NOMO-1 treated with DMSO at 0.1 percent for 48 hours (cell line): ENCODE measurements around the gene RNF149.
A peak's percentile ranks its signal among the peaks of the same experiment; 100 is the strongest.
"Not testable (repeated sequence)": the region's sequence is repeated elsewhere in the genome, so short reads cannot be mapped to it uniquely, and the experiment has no call there.

Experiments used
- DNase-seq: peaks from one replicate; lab custom pipeline; 2025; ENCODE audit not compliant: unreplicated experiment; lab: John Stamatoyannopoulos, UW

Gene RNF149

DNA sequence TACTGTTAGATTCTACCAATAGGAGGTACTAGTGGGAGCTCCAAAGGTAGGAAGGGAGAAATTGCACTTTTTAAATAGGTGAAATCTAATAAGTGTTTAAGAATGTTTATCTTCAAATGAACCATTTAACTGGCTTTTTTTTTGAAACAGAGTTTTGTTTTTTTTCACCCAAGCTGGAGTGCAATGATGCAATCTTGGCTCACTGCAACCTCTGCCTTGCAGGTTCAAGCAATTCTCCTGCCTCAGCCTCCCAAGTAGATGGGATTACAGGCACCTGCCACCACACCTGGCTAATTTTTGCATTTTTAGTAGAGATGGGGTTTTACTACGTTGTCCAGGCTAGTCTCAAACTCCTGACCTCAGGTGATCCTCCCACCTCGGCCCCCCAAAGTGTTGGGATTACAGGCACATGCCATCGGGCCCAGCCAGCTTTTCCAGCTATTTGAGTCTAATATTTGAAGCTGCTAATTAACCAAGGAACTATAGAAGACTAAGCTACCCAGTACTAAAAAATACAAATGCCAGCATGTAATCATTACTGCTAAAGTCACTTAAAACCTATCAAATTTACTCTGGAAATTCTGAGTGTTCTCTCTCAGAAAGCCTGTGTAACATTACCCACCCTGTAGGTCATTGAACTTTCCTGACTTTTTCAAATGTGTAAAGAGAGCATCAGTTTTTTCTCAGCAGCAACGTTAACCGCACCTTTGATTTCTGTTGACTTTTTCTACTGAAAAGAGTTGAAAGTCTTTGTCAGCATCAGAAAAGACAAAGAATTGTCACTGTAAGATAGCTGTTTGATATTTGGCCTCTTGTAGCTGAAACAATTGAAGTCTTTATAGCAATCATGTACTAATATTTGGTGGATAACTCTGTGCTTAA lies 24.6 kb upstream of the RNF149 start:
- DNase-seq = no peak

DNA sequence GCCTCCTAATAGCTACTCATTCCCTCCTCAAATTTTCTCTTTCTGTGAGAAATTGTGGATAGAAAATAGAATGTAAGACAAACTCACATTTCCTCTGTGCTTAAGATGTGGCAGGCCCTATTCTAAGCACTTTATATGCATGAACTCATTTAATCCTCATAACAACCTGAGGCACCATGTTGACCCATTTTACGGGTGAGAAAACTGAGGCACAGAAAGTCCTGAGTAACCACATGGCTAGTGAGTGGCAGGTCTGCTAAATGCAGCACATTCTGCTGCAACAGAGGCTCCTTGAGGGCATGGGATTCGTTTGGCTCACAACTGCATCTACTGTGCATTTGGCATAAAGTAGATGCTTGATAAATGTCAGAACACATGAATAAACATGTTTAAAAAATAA lies 22.7 kb upstream of the RNF149 start:
- DNase-seq = no peak

DNA sequence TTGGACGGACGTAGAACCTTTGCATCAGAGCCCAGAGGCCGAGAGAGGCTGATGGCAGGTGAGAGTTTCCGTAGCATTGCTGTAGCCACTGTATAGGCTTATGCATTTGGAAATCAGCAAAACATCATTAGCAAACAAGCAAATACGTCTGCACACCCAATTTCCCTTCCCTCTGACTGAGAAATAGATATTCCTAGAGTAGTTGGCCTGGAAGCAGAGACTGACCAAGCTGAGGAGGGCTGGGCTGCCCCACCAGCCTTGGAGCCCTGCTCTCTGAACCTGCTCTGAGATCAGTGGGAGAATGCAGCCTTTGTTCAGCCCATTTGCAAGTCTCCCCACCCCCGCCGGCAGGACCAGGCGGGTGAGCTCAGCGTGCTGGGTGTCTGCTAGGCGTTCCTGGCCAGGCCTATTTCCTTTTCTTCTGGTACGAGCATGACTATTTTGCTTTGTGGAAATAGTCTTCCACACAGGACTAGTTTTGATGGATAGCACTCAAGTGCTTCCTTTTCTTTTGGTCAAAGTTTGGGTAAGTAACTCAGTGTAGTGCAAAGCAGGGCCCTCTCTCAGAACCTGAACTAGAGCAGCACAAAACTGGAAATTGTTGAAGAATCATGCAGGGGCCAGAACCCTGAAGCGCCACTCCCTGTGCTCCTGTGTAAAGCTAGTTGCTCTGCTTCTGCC lies 21.9 kb upstream of the RNF149 start:
- no peak for DNase-seq

DNA sequence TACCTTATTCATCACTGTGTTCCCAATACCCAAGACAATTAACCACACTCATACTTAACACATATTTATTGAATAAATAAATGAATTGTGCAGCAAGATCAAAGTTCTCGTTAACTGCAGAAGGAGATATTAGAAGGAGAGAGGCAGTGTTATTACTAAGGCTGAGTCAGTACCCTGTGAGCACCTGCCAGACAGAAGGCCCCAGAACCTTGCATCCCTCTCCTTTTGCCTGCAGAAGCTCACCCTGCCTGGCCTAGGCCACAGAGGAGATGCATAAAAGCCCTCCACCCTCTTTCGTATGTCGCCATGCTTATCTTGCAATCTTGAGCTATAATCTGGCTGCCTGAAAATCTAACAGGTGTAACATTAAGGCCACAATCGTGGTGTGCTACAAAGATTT lies 20.5 kb upstream of the RNF149 start:
- DNase-seq = no peak

DNA sequence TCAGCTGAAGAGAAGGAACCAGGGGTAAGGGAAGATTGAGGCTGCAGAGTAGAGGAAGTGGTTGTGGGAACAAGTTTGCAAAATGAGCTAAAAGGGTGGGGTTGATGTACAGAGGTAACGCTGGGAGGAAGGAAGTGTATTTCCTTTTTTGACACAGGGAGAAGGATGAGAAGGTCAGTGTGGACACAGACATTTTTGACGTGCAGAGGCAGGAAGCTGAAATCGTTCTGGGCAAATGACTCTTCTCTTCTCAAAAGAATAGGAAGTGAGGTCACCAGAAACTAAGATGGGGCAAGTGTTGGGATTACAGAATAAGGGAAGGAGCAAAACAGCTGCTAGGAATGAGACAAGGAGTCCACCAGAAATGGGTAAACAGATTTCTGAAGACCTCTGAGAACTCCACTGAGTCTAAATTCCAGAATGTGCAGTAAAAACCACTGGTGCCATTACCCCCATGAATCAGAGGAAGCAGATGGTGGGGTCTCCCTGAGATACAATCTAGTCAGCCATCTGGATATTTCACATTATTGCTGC lies 20.0 kb upstream of the RNF149 start:
- DNase-seq = peak; percentile 99

DNA sequence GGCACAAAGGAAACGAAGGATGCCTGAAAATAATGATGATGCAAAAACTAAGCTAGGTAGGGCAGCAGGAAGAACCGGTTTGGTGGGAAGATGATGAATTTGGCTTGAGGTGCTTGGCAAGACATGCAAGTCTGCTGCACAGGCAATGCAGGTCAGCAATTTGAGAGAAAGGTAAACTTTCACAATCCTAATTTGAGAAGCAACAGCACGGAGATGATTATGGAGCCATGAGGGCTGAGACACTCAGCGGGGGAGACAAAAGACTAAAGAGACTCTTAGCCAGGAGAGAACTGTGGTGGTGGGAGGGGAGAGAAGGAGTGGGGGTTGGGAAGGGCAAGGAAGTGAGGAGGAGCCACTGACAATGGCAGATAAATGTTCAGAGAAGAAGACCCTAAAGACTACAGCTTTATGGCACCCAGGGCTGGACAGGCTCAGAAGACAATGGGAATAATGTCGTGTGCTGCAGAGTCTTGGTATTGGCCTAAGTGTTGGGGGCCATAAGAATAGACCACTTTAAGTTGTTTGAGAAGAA lies 19.4 kb upstream of the RNF149 start:
- no peak for DNase-seq

DNA sequence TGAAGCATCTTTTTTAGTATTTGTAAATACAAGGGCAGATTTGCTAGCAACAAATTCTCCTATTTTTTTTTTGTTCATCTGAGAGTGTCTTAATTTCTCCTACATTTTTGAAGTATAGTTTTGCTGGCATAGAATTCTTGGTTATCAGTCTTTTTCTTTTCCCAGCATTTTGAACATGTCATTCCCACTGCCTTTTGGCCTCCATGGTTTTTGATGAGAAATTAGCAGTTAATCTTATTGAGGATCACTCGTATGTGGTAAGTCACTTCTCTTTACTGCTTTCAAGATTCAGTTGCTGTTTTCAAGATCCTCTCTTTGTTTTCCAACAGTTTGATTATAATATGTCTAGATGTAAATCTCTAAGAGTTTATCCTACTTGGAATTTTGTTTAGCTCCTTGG lies 16.9 kb upstream of the RNF149 start:
- no peak for DNase-seq

DNA sequence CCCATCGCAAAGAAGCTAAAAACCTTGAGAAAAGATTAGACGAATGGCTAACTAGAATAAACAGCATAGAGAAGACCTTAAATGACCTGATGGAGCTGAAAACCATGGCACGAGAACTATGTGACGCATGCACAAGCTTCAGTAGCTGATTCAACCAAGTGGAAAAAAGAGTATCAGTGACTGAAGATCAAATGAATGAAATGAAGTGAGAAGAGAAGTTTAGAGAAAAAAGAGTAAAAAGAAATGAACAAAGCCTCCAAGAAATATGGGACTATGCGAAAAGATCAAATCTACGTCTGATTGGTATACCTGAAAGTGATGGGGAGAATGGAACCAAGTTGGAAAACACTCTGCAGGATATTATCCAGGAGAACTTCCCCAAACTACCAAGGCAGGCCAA lies 8.1 kb upstream of the RNF149 start:
- not testable (repeated sequence) for DNase-seq

DNA sequence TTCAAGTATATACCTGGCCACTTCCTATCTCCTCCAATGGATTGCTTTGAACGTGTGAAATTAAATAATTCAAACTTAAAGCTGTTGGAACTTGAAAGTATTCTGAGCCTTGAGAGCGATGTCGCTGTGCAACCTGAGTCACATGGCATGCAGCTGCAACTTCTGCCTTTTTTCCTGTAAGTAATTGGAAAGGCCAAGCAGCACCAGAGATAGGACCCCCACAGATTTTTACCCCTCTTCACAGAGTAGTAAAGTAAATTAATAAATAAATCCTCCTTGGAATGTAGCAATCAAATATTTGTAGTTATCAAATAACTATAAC lies 3.2 kb upstream of the RNF149 start:
- no peak for DNase-seq

DNA sequence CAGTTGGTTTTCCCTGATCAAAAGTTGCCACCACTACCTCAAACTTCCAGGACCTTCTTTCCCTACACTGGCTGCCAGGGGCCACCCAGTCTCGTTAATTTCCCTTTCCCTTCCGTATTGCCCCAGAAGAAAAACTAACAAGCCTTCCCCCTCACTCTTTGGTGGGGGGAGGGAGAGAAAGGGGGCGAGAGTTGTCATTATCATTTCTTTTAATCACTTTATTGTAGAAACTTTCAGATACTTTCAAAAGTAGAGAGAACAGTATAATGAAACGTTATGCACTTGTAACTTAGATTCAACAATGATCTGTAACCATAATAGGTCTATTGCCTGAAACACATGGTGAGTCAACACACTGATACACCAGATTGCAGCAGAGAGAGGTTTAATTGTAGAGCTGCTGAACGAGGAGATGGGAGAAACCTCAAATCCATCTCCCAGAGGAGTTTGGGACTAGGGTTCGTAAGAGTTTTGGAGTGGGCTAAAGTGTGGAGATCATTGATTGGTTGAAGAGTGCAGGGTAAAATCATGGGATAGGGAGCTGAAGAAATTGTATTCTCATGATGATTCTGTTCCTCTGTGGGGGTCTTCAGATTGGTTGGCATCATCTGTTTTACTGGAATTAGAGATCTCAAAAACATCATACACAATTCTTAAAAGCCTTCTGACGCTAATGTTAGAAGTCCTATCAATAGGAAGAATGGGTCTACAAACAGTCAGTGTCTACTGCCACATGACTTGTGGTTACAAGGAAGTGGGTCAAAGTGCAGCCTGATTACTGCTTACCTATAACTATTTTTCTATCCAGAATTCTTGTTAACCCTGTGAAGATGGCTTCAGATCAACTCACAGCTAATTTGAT lies 2.6 kb upstream of the RNF149 start:
- peak; percentile 40 for DNase-seq

DNA sequence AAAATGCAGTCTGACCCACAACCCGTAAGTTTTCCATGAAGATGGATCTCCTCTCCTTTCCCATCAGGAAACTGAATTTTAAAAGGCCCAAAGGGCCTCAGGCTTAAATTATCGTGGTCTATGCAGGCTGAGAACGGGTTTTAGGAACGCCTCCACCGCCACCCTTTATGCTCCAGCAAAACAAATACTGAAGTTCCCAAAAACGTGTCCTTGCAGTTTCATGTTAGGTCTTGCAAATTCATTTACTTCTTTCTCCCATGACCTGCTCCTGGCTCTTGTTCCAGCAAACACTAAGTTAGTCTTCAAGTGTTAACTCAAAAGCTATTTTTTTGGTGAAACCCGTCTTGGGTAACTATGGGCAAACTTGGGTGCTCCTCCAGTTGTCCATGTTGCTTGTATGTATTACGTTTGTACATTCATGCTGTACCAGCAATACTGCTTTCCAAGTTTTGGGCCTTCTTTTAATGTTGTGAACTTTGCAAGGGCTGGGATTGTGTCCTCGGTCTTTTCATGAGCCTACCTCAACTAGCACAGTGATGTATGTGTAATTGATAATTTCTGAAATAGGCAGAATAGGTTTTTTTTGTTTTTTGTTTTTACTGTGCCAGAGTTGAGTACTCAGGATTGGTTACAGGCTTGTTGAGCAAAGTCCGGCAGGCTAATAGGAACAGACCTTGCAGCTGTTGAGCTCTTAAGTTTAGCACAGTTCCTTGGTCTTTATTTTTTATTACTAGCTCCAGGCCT lies 1.8 kb upstream of the RNF149 start:
- DNase-seq = no peak

DNA sequence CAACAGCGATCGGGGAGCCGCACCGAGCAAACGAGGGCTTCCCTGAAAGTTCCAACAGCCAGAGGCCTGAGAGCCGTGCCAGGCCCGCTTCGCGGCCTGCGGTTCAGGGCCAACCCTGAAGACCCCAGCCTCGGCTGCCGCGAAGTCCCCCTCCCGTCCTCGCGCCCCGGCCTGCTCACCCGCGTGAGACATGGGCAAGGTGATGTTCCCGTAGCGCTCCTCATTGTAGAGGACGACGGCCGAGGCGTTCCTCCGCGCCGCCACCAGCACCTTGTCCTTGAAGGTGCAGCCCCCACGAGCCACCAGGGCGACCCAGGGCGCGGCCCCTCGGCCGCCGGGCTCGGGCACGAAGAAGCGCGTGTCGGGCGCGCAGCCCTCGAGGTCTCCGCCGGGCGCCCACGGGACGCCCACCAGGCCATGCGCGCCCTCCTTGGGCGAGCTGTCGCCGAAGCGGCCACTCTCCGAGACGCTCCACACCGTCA lies 510 bp downstream of the RNF149 start:
- no peak for DNase-seq

DNA sequence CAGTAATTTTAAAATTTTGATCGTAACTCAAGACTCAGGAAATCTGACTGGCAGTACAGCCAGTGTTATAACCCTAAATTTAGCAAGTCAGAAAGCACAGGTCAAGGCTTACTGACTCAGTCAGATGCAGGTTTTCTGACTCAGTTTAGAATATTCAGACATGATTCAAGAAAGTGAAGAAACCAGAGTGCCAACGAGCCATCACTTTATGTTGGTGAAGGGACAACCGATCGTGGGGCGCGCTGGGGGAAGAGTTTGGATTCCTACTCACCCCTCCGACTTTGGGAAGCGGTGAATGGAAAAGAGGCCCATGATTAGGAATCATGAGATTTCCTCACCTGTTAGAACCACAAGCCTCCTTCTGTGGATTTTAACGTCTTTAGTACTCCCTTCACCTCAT lies 998 bp downstream of the RNF149 start:
- no peak for DNase-seq

DNA sequence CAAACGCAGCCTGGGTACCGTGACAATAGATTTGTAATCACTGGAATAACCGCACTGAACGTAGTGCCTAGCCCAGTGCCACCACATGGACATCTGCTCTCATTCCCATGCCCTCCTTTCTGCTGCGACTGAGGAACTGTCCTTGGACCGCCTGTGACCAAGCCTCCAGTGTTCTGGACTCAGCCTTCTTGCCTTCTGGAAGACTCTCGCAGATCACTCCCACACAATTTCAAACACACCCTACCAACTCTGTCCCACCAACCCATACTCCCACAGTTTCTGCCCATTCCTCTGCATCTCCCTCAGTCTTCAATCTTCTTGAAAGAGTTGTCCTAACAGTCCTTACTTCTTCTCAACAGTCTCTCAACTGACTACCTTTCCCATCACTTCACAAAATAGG lies 2.1 kb downstream of the RNF149 start:
- no peak for DNase-seq

DNA sequence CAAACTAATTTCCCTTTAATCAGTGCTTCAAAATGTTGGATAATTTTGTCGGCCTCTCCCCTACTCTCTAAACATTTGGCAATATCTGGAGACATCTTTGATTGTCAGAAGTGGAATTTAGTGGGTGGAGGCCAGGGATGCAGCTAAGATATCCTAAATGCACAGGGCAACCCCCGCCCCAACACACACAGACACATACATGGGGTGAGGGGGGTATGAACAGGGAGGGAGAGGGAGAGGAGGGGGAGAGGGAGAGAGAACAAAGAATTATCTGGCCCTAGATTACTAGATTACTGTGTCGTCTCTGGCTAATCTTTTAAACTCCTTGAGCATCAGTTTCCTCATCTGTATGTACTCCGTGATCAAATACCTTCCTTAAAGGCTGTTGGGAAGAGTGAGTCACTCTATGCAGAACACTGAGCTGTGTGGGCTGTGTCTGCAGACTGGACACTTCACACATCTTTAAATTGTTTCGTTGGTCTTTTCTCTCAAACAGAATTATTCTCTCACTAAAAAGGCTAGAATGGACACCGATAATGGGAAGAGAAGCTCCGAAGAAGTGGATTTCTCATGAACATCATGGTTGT lies 2.9 kb downstream of the RNF149 start:
- no peak for DNase-seq

DNA sequence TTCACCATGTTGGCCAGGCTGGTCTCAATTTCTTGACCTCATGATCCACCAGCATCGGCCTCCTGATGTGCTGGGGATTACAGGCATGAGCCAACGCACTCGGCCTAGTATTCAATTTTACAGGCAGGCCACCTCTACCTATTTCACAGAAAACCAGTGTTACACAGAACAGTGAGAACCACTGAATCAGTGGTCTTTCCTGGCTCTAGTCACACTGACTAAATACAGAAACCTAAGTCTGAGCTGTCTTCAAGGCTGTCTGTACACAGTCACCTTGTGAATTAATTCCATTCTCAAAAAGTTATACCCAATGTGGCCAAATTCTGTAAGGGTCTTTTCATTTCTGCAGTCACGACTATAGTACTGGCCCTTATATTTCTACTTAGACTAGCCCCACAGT lies 3.5 kb downstream of the RNF149 start:
- no peak for DNase-seq

DNA sequence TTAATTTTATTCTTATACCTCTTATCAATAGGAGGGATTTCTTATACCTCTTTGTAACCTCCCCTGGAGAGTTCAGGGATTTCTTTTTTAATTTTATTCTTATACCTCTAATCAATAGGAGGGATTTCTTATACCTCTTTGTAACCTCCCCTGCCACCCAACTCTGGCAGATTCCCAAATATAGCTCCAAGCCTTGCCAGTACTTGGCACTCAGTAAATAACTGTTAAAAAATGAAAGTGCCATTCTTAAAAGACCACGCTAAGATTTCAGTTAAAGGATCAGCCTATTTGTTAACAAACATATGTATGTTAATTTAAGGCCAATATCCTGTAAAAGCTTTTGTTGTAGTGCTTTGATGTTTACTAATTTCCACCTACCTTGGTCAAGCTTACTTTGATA lies 4.8 kb downstream of the RNF149 start:
- no peak for DNase-seq

DNA sequence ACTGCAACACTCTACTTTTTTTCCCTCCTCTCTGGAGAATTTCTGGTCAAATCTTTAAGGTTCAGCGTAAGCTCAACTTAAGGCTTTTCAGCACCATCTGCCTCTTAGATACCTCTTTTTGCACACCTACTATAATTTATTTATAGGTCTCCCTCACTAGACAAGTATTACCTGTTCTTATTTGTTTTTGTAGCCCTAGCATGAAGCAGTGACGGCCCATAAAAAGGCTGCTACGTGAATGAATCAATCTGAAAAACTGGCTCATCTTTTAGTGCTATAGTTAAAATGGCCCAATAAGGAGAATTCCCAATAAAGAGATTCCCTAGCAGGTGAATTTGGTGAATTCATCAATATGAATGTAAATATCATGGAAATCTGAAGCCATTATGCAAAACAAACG lies 6.5 kb downstream of the RNF149 start:
- DNase-seq = no peak

DNA sequence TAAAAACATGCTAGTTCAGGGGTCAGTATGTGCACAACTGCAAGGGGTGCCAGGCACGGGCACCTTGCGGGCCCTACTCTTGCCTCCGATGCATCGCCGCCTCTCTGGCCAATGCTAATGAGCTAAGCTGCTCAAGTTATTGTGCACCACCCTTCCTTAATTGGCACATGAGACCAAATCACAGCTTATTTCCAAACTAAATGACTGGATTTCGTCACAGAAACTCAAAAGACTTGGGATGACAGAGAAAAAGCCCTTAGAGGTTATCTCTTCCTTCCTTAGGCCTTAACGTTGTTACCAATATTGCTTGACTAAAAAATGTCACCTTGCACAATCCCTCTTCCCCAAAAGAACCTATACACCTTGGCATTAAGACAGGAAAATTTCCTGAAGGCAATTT lies 7.7 kb downstream of the RNF149 start:
- DNase-seq = no peak

DNA sequence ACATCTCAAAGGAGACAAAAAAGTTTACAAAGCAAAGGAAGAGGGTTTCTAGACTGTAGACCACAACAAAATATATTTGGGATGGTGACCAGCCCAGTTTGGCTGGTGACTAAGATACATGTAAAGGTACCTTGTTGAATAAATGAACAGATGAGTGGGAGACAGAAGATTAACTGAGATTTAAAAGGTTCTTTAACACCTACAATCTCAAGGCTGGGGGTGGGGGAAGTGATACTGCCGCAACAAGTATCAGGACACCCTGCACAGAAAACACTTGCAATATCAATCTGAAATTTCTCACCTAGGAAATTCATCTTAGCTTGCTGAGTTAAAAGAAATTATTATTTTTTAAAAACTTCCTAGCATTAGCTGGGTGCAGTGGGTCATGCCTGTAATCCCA lies 8.3 kb downstream of the RNF149 start:
- DNase-seq = no peak
